SK-N-SH treated with all-trans-retinoic acid at 6 μM for 48 hours (cell line): ENCODE results near the gene EIF2A.

Experiments used
- ATAC-seq: fragments of 200-7000 bp; cut with Tn5 transposase; 3 replicates; pipeline ENCODE4 v1.9.1; 2020; ENCODE audit warnings: mild to moderate bottlenecking, moderate library complexity
- ARNTL ChIP-seq: fragments of 450-650 bp; formaldehyde crosslinking; IDR thresholded peaks from 2 replicates; pipeline ENCODE4 v1.5.0; 2020; ENCODE audit warnings: low read depth, mild to moderate bottlenecking, moderate library complexity, borderline replicate concordance
- BACH2 ChIP-seq: fragments of 250-450 bp; sonication (Bioruptor Pico); IDR thresholded peaks from 2 replicates; pipeline ENCODE4 v1.9.0; 2021; ENCODE audit warnings: mild to moderate bottlenecking, borderline replicate concordance
- CREB5 ChIP-seq: fragments of 250-450 bp; sonication (Bioruptor Pico); IDR thresholded peaks from 2 replicates; pipeline ENCODE4 v1.5.1; 2020; ENCODE audit warnings: low read depth, mild to moderate bottlenecking, moderate library complexity
- CSRNP3 ChIP-seq: fragments of 250-450 bp; sonication (Bioruptor Pico); IDR thresholded peaks from 2 replicates; pipeline ENCODE4 v1.5.1; 2021; ENCODE audit warnings: mild to moderate bottlenecking, moderate library complexity
- ESRRG ChIP-seq: fragments of 250-450 bp; sonication (Bioruptor Pico); IDR thresholded peaks from 2 replicates; pipeline ENCODE4 v1.6.1; 2021; ENCODE audit warnings: mild to moderate bottlenecking
- GLIS3 ChIP-seq: fragments of 250-450 bp; sonication (Bioruptor Pico); IDR thresholded peaks from 2 replicates; pipeline ENCODE4 v1.5.0; 2020; ENCODE audit warnings: mild to moderate bottlenecking, moderate library complexity
- ISL1 ChIP-seq: fragments of 250-450 bp; sonication (Bioruptor Pico); IDR thresholded peaks from 2 replicates; pipeline ENCODE4 v2.1.2; 2022; ENCODE audit warnings: mild to moderate bottlenecking, moderate library complexity
- OSR1 ChIP-seq: fragments of 250-450 bp; sonication (Bioruptor Pico); IDR thresholded peaks from 2 replicates; pipeline ENCODE4 v1.8.0; 2022; ENCODE audit warnings: moderate library complexity, mild to moderate bottlenecking, inconsistent platforms
- PATZ1 ChIP-seq: fragments of 250-450 bp; sonication (Bioruptor Pico); IDR thresholded peaks from 2 replicates; pipeline ENCODE4 v1.8.0; 2020; ENCODE audit warnings: mild to moderate bottlenecking, moderate library complexity, borderline replicate concordance
- SNAI2 ChIP-seq: fragments of 250-450 bp; sonication (Bioruptor Pico); IDR thresholded peaks from 2 replicates; pipeline ENCODE4 v1.5.0; 2020; ENCODE audit warnings: mild to moderate bottlenecking, moderate library complexity
- TCF4 ChIP-seq: fragments of 250-450 bp; sonication (Bioruptor Pico); IDR thresholded peaks from 2 replicates; pipeline ENCODE4 v1.8.0; 2021; ENCODE audit warnings: mild to moderate bottlenecking, moderate library complexity, borderline replicate concordance
- TSHZ2 ChIP-seq: fragments of 250-450 bp; sonication (Bioruptor Pico); IDR thresholded peaks from 2 replicates; pipeline ENCODE4 v1.5.0; 2020; ENCODE audit warnings: mild to moderate bottlenecking, moderate library complexity
- ZC3H10 ChIP-seq: fragments of 250-450 bp; sonication (Bioruptor Pico); IDR thresholded peaks from 2 replicates; pipeline ENCODE4 v1.5.1; 2021; ENCODE audit warnings: mild to moderate bottlenecking, moderate library complexity
- ZFP30 ChIP-seq: fragments of 450-650 bp; formaldehyde crosslinking; IDR thresholded peaks from 2 replicates; pipeline ENCODE4 v1.5.0; 2022; ENCODE audit warnings: mild to moderate bottlenecking, moderate library complexity
- ZNF8 ChIP-seq: fragments of 450-650 bp; formaldehyde crosslinking; IDR thresholded peaks from 2 replicates; pipeline ENCODE4 v1.5.0; 2020; ENCODE audit warnings: mild to moderate bottlenecking, moderate library complexity
- TF ChIP-seq, protein P1 (sequence below): fragments of 250-450 bp; sonication (Bioruptor Pico); IDR thresholded peaks from 2 replicates; pipeline ENCODE4 v1.8.0; 2021; ENCODE audit warnings: low read depth, mild to moderate bottlenecking, moderate library complexity, borderline replicate concordance

The EIF2A gene

GRCh38 chr3:150603980-150604319, 57.4 kb downstream of the EIF2A start (continued):
- TF ChIP-seq TSHZ2: no peak
- no peak for TF ChIP-seq ARNTL

DNA sequence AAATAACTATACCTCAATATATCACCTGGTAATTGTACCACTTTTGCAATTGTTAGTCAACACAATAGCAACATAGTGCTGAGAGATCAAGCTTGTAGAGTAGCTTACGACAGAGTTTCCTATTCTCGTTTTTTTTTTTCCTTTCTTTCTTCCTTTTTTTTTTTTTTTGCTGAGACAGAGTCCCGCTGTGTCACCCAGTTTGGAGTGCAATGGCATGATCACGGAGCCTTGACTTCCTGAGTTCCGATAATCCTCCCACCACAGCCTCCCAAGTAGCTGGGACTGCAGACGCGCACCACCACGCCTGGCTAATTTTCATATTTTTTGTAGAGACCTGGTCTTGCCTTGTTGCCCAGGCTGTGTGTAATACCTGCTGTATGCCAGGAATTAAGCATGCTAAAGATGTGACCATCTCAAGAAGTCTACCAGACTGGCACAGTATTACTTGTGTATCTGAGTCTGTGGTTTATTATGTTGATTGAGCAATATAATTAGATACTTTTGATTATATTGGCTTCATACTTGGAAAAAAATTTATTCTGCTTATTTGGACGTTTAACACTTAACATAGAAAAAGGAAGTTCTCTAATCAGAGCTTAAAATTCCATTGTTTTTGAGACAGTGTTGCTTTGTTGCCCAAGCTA, 59.5 kb downstream of the EIF2A start:
- no peak for ATAC-seq
- TF ChIP-seq BACH2 (CRISPR knock-in tag): no peak
- TF ChIP-seq ESRRG: no peak
- TF ChIP-seq, protein P1, sequence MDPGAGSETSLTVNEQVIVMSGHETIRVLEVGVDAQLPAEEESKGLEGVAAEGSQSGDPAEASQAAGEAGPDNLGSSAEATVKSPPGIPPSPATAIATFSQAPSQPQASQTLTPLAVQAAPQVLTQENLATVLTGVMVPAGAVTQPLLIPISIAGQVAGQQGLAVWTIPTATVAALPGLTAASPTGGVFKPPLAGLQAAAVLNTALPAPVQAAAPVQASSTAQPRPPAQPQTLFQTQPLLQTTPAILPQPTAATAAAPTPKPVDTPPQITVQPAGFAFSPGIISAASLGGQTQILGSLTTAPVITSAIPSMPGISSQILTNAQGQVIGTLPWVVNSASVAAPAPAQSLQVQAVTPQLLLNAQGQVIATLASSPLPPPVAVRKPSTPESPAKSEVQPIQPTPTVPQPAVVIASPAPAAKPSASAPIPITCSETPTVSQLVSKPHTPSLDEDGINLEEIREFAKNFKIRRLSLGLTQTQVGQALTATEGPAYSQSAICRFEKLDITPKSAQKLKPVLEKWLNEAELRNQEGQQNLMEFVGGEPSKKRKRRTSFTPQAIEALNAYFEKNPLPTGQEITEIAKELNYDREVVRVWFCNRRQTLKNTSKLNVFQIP (CRISPR knock-in tag): no peak
- no peak for TF ChIP-seq SNAI2 (CRISPR knock-in tag)
- TF ChIP-seq ISL1: no peak
- TF ChIP-seq GLIS3 (CRISPR knock-in tag): no peak
- TF ChIP-seq ZNF8: no peak
- no peak for TF ChIP-seq ZC3H10 (CRISPR knock-in tag)
- TF ChIP-seq ARNTL: no peak
- no peak for TF ChIP-seq TCF4
- TF ChIP-seq OSR1 (CRISPR knock-in tag): no peak
- no peak for TF ChIP-seq CREB5 (CRISPR knock-in tag)
- no peak for TF ChIP-seq ZFP30
- TF ChIP-seq TSHZ2: no peak
- TF ChIP-seq PATZ1 (CRISPR knock-in tag): no peak
- TF ChIP-seq CSRNP3 (CRISPR knock-in tag): no peak

DNA sequence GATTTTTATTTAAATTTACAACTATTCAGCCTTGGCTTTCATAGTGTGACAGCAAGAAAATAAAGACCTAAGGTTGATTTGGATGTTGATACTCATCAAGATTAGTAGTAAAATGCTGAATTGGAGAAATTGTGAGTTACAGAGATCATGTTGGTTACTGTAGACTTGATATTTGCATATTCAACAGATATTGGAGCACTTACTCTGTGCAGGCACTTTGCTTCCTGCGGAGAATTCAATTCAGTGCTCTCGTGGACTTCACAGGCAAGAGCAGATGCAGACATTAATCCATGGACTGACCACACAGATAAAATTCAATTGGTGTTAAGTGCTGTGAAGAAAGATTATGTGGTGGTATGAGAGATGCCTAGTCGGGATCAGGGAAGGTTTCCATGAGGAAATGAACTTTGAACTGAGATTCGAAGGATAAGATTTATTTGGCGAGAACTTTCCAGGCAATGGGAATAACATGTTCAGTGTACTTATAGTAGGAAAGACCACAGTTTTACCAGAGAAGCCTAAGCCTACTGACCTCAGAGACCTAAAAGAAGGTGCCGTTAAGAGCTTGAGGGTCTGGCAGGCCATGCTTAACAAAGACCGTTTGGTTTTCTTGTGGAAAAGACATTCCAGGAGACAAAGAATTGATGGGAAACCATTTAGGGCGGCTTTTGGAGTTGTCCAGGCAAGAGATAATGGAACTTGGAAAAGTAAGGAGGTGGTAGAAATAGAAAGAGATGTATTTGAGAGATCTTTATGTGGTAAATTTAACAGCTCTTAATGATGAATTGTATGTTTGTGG, 60.9 kb downstream of the EIF2A start:
- TF ChIP-seq, protein P1 (CRISPR knock-in tag): no peak
- TF ChIP-seq GLIS3 (CRISPR knock-in tag): no peak
- no peak for TF ChIP-seq BACH2 (CRISPR knock-in tag)
- TF ChIP-seq TSHZ2: no peak
- no peak for TF ChIP-seq CSRNP3 (CRISPR knock-in tag)
- TF ChIP-seq TCF4: no peak
- no peak for TF ChIP-seq ZFP30
- ATAC-seq: no peak
